ENCODE measurements around the gene CFAP74. TPM values are rescaled to one million over a fixed set of nuclear protein-coding genes. Genes with fewer than 3 reads are reported as not detected.

Gene CFAP74
- polyA plus RNA-seq, 1 donor (not counting 4 experiments of a cell fraction or from before 2014, with no cell fraction given): not detected

- no peaks in the 10 kb centered on the region for H3K79me2 ChIP-seq (ENCODE audit: control insufficient read depth, insufficient read depth, low read length)
- no peaks in the 10 kb centered on the region for H4K20me1 ChIP-seq (ENCODE audit: control insufficient read depth, extremely low read depth, insufficient read depth, low read length)
- no peak overlapping the region for H3K4me2 ChIP-seq (ENCODE audit: control insufficient read depth, extremely low read depth, insufficient read depth, low read depth, low read length)
- H3K9me3 ChIP-seq (ENCODE audit: control insufficient read depth, low read depth, low read length): no peaks in the 10 kb centered on the region
- H3K4me3 ChIP-seq (ENCODE audit: control insufficient read depth in 2 of 3, extremely low read depth in 1 of 3, insufficient read depth in 2 of 3, low read depth in 1 of 3, low read length in 3 of 3): no peak overlapping the region
- H3K4me1 ChIP-seq (ENCODE audit: control insufficient read depth, extremely low read depth, insufficient read depth, low read length): no peaks in the 10 kb centered on the region
- no peak overlapping the region for H2AFZ ChIP-seq (ENCODE audit: control insufficient read depth, low read length)
- TF ChIP-seq EZH2 (IDR thresholded peaks at IDR 0.05; ENCODE audit: low read length) (no peak), CTCF (optimal IDR thresholded peaks at IDR 0.05 in 1 of 3, IDR thresholded peaks at IDR 0.05 in 1 of 3, conservative IDR thresholded peaks at IDR 0.05 in 1 of 3; ENCODE audit: extremely low read depth in 1 of 3, insufficient read depth in 2 of 3, low read length in 3 of 3) (no peak)
- FAIRE-seq (no peak), DNase-seq (ENCODE audit: low read depth, low spot score) (no peak)
- H3K27me3 ChIP-seq (ENCODE audit: control insufficient read depth, extremely low read depth, insufficient read depth, low read length): peaks cover 44% of the 10 kb centered on the region
- H3K27ac ChIP-seq (ENCODE audit: control insufficient read depth, insufficient read depth, low read length): no peak overlapping the region
- no peaks in the 10 kb centered on the region for H3K9me1 ChIP-seq (ENCODE audit: control insufficient read depth, extremely low read depth, insufficient read depth, low read length)
- H3K36me3 ChIP-seq (ENCODE audit: control insufficient read depth in 2 of 2, extremely low read depth in 1 of 2, insufficient read depth in 2 of 2, low read length in 2 of 2): no peaks in the 10 kb centered on the region
- dilution Hi-C loops (cut with MboI; ENCODE audit: extremely low pct_ligation_motif_present, low sequenced_read_pairs): no loop called here
- no peak overlapping the region for H3K9ac ChIP-seq (ENCODE audit: control insufficient read depth, extremely low read depth, insufficient read depth, low read length)
These were observed 20.9 kb upstream of the CFAP74 start for GRCh38 chr1:2024451-2024850.

GRCh38 chr1:2023187-2023586 lies 19.6 kb upstream of the CFAP74 start:
- Histone ChIP-seq H3K9ac (ENCODE audit: control insufficient read depth, extremely low read depth, insufficient read depth, low read length) (no peak overlapping the region), H3K4me1 (ENCODE audit: control insufficient read depth, extremely low read depth, insufficient read depth, low read length) (no peaks in the 10 kb centered on the region), H3K9me1 (ENCODE audit: control insufficient read depth, extremely low read depth, insufficient read depth, low read length) (no peaks in the 10 kb centered on the region), H4K20me1 (ENCODE audit: control insufficient read depth, extremely low read depth, insufficient read depth, low read length) (peaks cover 3% of the 10 kb centered on the region), H3K27me3 (ENCODE audit: control insufficient read depth, extremely low read depth, insufficient read depth, low read length) (peaks cover 53% of the 10 kb centered on the region), H3K79me2 (ENCODE audit: control insufficient read depth, insufficient read depth, low read length) (no peaks in the 10 kb centered on the region), H3K4me2 (ENCODE audit: control insufficient read depth, extremely low read depth, insufficient read depth, low read depth, low read length) (no peak overlapping the region), H3K4me3 (ENCODE audit: control insufficient read depth in 2 of 3, extremely low read depth in 1 of 3, insufficient read depth in 2 of 3, low read depth in 1 of 3, low read length in 3 of 3) (no peak overlapping the region), H3K27ac (ENCODE audit: control insufficient read depth, insufficient read depth, low read length) (no peak overlapping the region), H3K9me3 (ENCODE audit: control insufficient read depth, low read depth, low read length) (no peaks in the 10 kb centered on the region), H3K36me3 (ENCODE audit: control insufficient read depth in 2 of 2, extremely low read depth in 1 of 2, insufficient read depth in 2 of 2, low read length in 2 of 2) (no peaks in the 10 kb centered on the region), H2AFZ (ENCODE audit: control insufficient read depth, low read length) (no peak overlapping the region)
- FAIRE-seq (no peak), DNase-seq (ENCODE audit: low read depth, low spot score) (no peak)
- TF ChIP-seq CTCF (optimal IDR thresholded peaks at IDR 0.05 in 1 of 3, IDR thresholded peaks at IDR 0.05 in 1 of 3, conservative IDR thresholded peaks at IDR 0.05 in 1 of 3; ENCODE audit: extremely low read depth in 1 of 3, insufficient read depth in 2 of 3, low read length in 3 of 3) (no peak), EZH2 (IDR thresholded peaks at IDR 0.05; ENCODE audit: low read length) (no peak)
- dilution Hi-C loops (cut with MboI; ENCODE audit: extremely low pct_ligation_motif_present, low sequenced_read_pairs): no loop called here
